Activated CD4-positive, alpha-beta T cell treated with anti-CD3 and anti-CD28 coated beads, Interleukin-2, amount 50 U/mL, for 48 hours (primary cell): ENCODE results near the gene F2RL2.

ENCODE experiments used
- DNase-seq, 2 experiments: peaks; one replicate each; pipeline ENCODE4 v3.0.0-alpha.2; 2020

The F2RL2 gene, protein sequence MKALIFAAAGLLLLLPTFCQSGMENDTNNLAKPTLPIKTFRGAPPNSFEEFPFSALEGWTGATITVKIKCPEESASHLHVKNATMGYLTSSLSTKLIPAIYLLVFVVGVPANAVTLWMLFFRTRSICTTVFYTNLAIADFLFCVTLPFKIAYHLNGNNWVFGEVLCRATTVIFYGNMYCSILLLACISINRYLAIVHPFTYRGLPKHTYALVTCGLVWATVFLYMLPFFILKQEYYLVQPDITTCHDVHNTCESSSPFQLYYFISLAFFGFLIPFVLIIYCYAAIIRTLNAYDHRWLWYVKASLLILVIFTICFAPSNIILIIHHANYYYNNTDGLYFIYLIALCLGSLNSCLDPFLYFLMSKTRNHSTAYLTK

DNA sequence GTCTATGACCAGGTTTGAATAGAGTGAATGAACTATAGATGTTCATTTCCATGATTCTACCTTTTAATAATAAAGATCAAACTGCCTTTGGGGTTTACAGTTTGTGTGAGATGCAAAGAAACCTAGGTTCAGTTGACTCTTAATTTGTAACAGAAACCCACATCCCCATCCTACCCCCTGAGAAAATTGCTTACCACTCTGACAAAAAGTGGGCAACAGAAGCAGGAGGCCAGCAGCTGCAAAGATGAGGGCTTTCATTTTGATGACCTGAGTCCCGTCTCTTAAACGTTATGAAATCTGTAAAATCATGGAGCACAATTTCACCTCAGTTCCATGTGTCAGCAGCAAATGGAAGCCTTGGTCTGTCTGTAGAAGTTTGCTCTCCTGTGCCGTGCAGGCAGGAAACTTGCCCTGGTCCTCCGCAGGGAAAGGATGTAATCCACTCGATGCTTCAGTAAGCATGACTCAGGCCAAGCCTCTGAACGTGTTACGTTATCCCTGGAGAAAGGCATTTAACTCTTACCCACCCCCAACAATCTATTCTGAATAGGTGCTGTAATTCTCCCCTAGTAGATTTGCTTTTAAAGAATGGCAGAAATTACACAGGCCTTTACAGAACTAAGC, at the start of gene F2RL2:
Gene F2RL2, minus strand, starts transcription at position 431 of the 624 bp plus-strand sequence. Its CDS starts 173 bp downstream, at position 258.
- no peak for DNase-seq

DNA sequence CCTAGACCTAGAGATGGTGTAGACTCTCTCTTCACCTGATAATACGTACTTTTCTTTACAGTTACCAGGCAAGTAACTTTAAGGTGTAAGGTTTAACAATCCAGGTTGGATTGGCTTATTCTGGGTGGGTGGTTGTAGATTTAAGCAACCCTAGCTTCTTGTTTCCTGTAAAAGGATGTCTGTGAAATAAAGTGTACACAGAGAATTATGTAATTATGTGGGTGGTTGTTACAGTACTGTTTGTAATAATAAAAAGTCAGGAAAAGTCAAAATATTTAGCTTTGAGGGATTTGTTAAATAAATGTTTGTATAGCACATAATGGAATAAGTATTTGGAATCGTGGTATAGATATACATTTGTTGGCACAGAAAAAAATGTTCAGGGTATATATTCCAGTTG, 49.0 kb upstream of the F2RL2 start:
- no peak for DNase-seq

DNA sequence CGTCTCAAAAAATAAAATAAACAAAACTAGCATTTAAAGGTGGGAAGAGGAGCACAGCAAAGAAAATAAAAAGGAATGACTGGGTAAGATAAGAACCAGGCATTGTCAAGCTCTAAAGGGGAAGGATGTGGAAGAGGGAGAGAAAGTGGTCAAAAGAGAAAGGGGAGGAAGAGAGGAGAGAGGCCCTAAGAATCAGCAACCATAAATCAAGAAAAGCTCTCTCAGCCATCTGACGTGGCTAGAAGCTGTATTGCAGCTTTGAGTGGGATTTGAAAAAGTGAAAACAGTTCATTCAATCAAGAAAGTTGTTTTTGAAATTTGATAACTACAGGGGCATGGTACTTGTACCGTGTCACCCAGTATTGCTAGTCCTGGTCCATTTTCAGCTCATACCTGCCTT, 47.3 kb upstream of the F2RL2 start:
- no peak for DNase-seq

DNA sequence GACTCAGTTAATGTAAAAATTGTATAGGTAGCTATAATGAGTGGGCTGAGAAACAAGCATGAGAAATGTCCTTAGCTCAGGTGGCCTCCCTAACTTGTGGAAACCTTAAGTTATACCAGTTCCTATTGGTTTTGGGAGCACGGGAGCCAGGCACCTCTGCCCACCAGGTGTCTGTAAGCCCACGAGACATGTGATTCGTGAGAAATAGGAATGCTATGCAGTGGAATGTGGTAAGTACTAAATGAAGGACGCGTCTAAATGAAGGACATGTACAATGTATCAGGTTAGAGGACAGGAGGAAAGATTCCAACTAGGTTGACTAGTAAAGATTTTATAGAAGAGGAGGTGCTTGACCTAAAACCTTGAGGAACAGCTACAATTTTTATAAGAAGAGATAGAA, 46.0 kb upstream of the F2RL2 start:
- DNase-seq, result no peak

DNA sequence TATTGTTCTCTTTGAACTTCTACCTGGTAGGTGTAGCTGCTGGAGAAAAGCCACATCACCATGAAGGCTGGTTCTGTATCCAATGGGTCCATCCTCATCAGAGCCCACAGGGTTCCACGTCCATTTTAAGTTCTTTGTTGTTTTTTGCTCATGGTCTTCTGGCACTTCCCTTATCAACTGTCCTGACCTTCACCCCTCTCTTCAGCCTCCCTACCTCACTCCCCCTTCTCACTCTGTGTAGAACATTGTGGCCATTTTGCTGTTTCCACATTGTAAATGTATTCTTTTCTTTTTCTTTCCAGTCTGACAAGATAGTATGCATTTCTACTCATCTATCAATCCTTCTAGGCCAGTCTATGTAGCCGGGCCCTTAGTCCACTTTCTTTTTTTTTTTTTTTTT, 44.3 kb upstream of the F2RL2 start:
- no peak for DNase-seq

DNA sequence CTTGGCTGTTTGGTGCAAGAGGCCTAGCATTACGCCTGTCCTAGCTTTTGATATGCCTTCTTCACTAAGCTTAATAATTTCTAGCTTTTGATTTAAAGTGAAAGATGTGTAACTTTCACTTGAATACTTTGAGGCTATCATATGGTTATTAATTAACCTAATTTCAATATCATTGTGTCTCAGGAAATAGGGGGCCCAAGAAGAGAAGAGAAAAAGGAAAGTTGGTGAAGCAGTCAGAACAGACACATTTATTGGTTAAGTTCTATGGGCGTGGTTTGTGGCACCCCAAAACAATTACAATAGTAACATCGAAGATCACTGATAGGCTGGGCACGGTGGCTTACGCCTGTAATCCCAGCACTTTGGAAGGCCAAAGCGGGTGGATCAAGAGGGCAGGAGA, 40.9 kb upstream of the F2RL2 start:
- DNase-seq, result no peak

DNA sequence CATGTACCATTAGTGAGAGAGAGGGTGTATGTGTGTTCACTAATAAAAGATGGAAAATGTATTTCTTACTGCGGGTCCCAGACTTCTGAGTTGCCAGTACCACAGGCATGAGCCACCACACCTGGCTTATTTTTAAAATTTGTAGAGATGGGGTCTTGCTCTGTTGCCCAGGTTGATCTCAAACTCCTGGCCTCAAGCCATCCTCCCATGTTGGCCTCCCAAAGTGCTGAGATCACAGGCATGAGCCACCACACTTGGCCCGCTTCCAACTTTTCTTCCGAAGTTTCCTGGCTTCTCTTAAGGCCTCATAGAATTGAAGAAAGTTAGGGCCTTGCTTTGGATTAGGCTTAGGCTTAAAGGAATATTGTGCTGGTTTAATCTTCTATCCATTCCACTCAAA, 40.4 kb upstream of the F2RL2 start:
- DNase-seq, result no peak

DNA sequence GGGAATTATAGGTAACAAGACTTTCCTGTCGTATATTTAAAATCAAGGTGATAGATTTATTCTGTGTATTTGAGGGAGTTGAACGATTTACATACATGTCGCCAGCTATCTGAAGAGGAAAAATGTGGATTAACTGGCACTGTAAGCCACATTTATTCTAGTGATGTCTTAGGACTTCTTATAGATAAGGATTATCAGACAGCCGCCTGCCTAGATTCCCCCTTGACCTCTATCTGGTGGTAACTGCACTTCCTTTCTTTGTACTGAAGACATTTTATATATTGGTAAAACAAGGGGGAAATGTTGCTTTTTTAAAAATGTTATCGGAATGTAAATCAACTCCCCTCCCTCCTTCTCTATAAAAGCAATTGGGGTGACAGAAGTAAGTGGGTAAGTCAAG, 39.3 kb upstream of the F2RL2 start:
- no peak for DNase-seq

DNA sequence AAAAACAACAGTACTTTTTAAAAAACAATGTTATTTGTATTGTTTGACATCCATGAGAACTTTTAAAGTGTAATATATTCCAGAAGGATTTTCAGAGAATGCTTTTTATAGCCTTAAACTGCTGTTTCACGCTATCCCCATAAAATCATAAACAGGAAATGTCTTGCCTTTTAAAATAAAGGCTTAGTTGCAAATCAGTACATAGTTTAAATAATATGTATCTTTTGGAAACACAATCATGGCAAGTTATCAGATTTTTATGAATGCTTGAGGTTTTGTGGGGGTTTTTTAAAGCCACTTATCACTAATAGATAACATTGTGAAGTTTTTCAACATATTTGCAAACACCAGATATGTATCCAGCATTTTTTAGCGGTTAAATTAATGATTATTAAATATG, 37.2 kb upstream of the F2RL2 start:
- DNase-seq, result no peak

DNA sequence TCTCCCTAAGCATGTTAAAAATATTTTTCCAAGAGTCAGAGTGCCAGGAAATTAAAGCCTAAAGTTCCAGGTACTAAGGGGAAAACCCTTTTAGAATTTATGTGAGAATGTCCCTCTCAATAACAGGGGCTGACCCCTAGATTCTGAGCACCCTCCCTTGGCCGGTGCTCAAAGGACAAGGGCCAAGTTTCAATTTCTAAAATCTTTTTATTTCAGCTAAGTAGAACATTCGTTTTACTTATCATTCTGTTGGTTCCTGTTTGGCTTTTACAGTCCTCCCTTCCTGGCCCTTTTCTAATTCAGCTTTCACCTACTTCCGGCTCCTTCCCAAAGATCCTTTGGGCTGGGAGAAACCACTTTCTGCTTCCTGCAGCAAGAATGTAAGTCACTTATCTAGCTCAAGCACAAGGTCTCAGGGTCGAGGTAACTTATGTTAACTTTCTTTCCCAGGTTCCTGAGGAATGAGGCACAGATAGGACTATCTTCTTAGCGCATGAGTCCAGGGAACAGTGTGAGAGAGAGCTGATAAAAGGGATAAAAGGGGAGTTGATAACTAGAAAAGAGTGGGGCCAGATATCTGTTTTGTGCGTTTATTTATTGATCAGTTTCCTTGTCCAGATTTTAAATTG, 34.6 kb upstream of the F2RL2 start:
- DNase-seq, result no peak

DNA sequence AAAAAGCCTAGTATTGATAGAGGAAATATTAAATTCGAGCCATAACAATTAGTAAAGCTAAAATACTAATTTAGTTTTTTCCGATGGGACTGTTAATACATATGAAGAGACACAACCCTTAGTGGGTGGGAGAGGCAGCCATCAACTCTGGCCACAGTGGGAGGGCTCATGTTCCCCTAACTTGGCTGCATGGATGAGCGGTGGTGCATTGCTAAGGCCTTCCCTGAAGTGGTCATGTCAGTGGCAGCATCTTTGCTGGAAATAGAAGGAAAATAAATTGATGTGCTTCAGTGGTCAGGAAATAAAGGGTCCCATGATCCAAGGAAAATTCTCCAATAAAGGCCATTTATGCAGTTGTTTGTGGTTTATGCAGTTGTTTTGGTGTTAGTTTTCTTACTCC, 33.9 kb upstream of the F2RL2 start:
- no peak for DNase-seq

DNA sequence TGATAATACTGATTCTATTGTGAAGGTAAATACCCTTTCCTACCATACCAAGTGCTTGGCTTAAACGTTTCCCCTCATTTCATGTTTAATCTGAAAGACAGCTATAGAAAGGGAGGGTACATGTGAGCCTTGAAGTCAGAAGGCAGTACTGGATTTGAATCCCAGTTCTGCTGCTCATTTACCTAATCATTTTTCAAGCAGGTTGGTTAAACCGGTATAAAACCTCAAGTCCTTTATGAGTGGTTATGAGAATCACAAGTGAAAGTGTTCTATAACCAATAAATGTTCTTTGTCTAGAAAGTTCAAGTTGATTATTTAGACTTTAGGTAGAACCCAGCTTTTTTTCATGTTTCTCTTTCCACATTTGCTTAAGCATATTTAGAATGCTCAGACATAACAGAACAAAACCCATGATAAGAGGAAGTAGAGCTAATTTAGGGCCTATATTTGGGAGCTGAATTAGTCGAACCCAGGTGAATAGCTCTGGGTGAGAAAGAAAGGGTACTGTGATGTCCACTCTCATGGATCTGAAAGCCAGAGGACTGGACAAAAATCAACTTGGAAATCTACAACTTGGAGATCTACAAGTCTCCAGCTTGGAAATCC, 29.7 kb upstream of the F2RL2 start:
- no peak for DNase-seq

DNA sequence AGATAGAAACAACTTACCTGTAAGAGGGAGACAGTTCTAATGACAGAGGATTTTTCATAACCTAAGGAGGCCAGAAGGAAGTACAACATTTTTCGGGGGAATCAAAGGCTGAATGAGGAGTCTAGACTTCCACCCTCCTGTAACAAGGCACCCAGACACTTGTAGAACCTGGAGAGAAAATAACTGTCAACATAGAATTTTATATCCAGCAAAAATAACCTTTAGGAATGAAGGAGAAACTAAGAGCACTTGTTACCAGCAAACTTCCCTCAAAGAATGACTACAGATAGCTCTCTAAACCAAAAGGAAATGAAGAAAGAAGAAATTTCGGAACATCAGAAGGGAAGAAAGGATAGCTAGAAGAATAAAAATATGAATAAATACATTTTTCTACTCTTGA, 25.9 kb upstream of the F2RL2 start:
- no peak for DNase-seq

DNA sequence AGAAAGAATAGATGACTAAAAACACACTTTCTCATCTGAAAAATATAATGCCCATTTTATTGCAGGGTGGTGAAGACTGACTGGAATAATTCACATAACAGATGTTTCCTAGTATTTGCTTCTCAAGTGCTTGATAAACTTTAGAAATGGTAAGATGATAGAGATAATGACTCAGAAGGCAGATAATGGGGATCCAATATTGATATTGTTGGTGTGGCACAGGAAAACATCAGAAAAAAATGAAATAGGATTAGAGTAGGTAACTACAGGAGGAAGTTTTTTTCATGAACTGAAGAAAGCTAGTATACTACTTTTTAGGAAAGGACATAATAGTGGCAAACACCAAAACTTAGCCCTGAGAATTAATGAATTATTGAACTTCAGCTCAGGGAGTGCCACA, 20.2 kb upstream of the F2RL2 start:
- no peak for DNase-seq

DNA sequence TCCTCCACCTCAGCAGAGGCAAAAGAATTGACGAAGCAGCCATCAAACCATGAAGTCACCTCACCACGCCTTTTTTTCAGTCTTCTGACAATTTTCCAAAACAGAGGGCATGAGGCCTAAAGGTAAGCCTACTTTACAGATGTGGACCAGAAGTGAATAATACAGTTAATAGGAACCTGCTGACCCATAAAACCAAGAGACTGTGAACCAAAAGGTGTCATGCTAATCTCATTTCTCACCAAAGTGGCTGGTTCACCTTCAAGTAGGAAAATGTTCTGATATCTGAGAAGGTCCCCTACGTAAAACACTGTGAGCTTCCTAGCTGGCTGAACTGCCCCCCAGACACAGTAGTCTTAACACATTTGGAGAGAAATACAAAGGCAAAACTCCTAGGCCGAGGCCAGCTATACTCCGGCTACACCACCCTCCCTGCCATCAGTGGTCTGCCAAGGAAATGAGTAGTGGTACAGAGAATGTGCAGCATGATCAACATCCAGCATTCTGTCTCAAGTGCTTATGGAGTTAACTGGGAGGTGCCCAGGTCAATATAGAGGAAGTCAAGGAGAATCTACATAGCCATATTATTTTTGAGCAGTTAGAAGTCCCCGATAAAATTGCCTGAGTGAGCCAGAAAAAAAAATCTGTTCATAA, 19.3 kb upstream of the F2RL2 start:
- DNase-seq, result no peak

DNA sequence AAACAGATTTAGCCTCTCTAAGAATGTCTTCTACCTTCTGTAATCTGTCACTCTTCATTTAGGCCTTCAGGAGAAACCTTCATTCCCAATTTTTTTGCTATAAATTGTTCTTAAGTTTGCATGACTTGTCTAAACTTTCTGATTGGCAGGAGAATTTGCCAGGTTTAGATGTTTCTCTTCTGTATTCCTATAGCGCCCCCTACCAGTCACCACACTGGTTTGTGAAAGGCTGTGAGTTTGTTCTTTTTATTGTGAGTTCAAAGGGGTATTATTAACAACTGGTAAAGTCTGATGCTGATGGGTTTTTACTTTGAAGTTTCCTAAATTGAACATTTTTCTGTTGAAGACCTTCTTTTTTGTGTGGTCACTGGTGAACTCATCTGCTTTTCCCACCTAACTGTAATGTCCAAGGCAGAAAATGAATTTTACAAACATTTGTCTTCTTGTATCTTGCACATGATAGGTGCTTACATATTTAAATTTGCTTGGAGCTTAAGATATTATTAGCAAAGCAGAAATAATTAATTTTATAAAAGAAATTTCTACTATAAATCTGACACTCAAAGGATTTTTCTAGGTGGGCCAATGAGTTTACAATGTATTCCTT, 18.4 kb upstream of the F2RL2 start:
- peak; percentile 64 to 75 for DNase-seq

DNA sequence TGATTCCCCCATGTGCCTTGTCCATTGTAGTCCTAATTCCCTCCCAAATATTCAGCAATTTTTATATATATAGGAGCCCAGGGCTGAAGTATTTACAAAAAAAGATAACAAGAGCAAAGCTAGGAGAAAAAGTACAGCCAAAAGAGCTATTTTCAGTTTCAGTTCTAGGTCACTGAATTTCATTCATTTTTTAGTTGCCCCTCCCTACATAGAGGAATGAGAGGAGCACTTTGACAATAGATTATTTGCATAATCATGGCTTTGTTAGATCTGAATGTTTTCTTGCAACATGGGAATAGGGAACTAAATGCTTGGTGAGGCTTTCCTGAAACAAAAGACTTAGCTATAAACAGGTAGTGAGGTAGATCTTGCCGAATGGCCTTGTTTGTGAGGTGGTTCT, 15.3 kb upstream of the F2RL2 start:
- no peak for DNase-seq

DNA sequence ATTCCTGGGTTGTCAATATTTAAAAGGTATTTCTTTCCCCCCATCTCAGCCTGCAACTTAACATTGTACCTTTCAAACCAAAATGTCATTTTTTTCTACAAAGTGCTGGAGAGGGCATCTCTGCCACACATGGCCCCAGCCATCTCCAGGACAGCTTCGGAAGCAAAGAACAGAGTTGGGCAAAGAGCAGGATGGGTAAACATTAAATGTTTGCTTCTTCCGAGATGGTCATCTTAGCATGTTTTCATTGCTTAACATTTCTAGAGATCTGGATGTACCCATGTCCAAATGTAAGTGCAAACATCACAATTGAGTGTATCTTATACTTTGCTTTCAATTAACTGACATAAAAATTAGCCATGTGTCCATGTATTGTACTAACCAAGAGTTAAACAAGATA, 14.3 kb upstream of the F2RL2 start:
- no peak for DNase-seq

DNA sequence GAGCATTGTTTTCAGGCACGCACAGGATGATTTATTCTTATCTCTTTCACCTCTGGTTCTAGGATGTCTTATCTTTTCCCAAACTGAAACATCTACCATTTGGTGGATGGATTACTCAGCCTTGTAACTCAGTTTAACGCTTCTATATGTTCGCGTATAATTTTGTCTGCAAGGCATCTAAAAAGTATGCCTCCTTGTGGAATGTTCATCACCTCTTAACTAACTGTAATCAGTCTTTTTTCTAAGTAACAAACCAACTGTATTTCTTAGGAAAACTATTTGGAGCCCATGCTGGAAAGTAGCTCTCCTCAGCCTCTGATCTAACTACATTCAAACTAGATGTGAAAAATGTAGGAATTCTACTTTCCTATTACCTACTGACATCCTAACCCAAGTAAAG, 11.5 kb upstream of the F2RL2 start:
- DNase-seq, result no peak

DNA sequence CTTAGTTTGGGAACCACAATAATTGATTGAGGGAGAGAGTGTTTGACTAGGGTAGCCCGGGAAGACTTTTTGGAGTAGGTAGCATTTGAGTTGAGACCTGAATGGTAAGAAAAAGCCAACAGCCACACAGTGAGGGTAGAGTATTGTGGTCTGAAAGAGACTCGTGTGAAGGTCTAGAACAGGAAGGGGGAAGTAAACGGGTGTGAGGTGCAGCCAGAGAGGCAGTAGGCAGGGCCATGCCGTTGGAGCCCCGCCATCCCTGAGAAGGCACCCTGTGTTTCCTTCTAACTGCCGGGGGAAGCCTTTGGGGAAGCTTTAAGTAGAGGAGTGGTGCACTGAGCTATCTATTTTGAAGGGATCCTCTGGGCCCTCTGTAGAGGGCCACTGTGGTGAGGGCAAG, 3.5 kb upstream of the F2RL2 start:
- no peak for DNase-seq

DNA sequence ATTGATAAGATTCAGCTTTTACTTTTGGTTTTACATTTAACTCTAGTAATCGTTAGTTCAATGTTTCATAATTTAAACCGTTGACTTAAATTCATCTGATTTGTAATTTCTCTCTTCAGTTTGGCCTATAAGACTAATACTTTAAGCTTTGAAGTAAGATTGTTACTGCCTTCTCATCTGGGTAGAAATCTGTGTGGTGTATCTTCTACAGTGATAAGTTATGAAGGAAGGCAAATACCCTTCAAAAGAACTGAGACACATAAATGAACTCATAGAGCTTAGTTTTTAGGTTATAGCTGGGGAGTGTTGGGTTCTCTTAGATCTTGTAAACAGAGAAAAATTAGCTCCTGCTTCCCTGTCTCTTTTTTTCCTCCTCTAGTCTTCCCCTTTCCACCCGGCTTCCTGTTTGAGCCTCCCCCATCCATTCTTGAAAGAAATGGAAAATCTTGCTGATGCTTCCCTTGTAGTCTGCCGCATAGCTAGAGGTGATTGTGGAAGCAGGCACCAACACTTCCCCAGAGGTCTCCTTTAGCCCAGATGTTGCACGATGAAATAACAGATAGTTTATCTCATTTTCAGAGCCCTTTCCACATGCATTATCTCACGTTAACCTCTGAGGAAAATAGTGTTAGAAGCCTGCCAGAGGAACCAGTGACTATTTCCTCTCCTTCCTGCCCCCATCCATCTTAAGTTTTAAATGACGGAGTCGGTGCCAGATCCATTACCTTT, 2.0 kb upstream of the F2RL2 start:
- no peak for DNase-seq

DNA sequence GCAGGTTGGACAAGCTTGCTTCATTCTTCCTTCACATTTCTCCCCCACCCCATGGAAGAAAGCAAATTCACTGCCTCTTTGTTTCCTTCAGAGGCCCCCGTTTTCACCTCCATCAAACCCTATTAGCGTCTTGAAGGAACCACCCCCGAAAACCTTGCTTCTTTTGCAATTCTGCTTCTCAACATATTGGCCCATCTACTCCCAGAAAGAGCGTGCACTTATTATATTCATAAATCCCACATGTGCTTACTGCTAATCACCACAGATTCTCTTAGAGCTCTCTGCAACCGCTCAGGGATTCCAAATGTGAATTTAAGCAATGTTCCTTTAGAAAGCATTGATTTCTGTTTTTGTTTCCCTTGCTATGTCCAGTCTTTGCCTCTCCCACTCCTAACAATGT, 1.1 kb downstream of the F2RL2 start:
- no peak for DNase-seq
